HFFc6 (cell line): ENCODE measurements around the gene USP9Y. TPM values are rescaled to one million over a fixed set of nuclear protein-coding genes. Genes with fewer than 3 reads are reported as not detected.

Experiments used
- DNase-seq: peaks from one replicate; pipeline ENCODE4 v3.0.0-alpha.2; 2018
- H3K27ac Mint-ChIP-seq: 2 replicates; pipeline ENCODE4 v1.8.0; 2020; ENCODE audit warnings: mild to moderate bottlenecking, mixed read lengths
- H3K27me3 Mint-ChIP-seq: 2 replicates; pipeline ENCODE4 v1.8.0; 2021; ENCODE audit warnings: mild to moderate bottlenecking, moderate library complexity, mixed read lengths; ENCODE audit not compliant: insufficient read depth
- H3K36me3 Mint-ChIP-seq: 2 replicates; pipeline ENCODE4 v1.8.0; 2021; ENCODE audit warnings: low read depth, mixed read lengths
- H3K4me1 Mint-ChIP-seq: 2 replicates; pipeline ENCODE4 v1.8.0; 2020; ENCODE audit warnings: low read depth, mixed read lengths
- H3K4me3 Mint-ChIP-seq: 2 replicates; pipeline ENCODE4 v1.8.0; 2020; ENCODE audit warnings: mild to moderate bottlenecking, moderate library complexity, mixed read lengths
- H3K9me3 Mint-ChIP-seq: 2 replicates; pipeline ENCODE4 v1.8.0; 2020; ENCODE audit warnings: mild to moderate bottlenecking, mixed read lengths
- CTCF ChIP-seq: fragments of 200-600 bp; sonication (generic); IDR thresholded peaks from 2 replicates; pipeline ENCODE4 v1.5.0; 2021; ENCODE audit warnings: antibody characterized with exemption, mild to moderate bottlenecking
- total RNA-seq, 6 experiments: library from RNA; stranded (reverse); fragmentation: NEBNext Ultra II Directional; extraction: Animal tissue kit (Norgen Biotek cat#: 25700); gene quantifications; 2 replicates in 1 of 6; 3 replicates in 5 of 6; pipeline ENCODE4 v1.2.3, GENCODE V29; 2021

The USP9Y gene
- total RNA-seq, 6 experiments from 2014 or later = 16.7 to 21.1 (median 17.4) TPM

GRCh38 chrY:12784521-12784920, 83.5 kb downstream of the USP9Y start:
- H3K4me1 Mint-ChIP-seq = no peaks in the 10 kb centered on the region
- H3K36me3 Mint-ChIP-seq = peaks cover 20% of the 10 kb centered on the region
- no peak overlapping the region for H3K4me3 Mint-ChIP-seq
- H3K9me3 Mint-ChIP-seq = no peaks in the 10 kb centered on the region
- H3K27ac Mint-ChIP-seq = no peak overlapping the region
- no peaks in the 10 kb centered on the region; the same call in none of the 2 replicates for H3K27me3 Mint-ChIP-seq
- DNase-seq = no peak
- TF ChIP-seq CTCF = no peak

- TF ChIP-seq CTCF = no peak
- Mint-ChIP-seq H3K4me3 (no peak overlapping the region), H3K27ac (no peak overlapping the region), H3K27me3 (peaks cover 2% of the 10 kb centered on the region), H3K4me1 (no peaks in the 10 kb centered on the region), H3K36me3 (peaks cover 12% of the 10 kb centered on the region), H3K9me3 (no peaks in the 10 kb centered on the region)
- no peak for DNase-seq
Observed at GRCh38 chrY:12793999-12794398, 93.0 kb downstream of the USP9Y start.

- TF ChIP-seq CTCF = no peak
- Mint-ChIP-seq H3K27me3 (peaks cover 2% of the 10 kb centered on the region), H3K36me3 (peaks cover 5% of the 10 kb centered on the region; the same call in 1 of the 2 replicates), H3K4me3 (peak overlapping the region; percentile 78), H3K27ac (peak overlapping the region; percentile 95), H3K9me3 (no peaks in the 10 kb centered on the region), H3K4me1 (peaks cover 37% of the 10 kb centered on the region)
- no peak for DNase-seq
Observed at GRCh38 chrY:12808046-12808445, 107.0 kb downstream of the USP9Y start.

- TF ChIP-seq CTCF = peak; percentile 64
- peak overlapping the region; percentile 78 for H3K4me3 Mint-ChIP-seq
- peak; percentile 28 for DNase-seq
- H3K27me3 Mint-ChIP-seq = peaks cover 2% of the 10 kb centered on the region
- H3K36me3 Mint-ChIP-seq = 0 out of 2 replicates have a peak, but pooled peaks cover 5% of the 10 kb centered on the region
- H3K4me1 Mint-ChIP-seq = peaks cover 37% of the 10 kb centered on the region
- H3K27ac Mint-ChIP-seq = peak overlapping the region; percentile 95
- H3K9me3 Mint-ChIP-seq = no peaks in the 10 kb centered on the region
Observed at GRCh38 chrY:12809034-12809433, 108.0 kb downstream of the USP9Y start.

GRCh38 chrY:12823408-12823807, 122.4 kb downstream of the USP9Y start:
- Mint-ChIP-seq H3K36me3 (no peaks in the 10 kb centered on the region; the same call in 1 of the 2 replicates), H3K27ac (peak overlapping the region; percentile 79), H3K27me3 (no peaks in the 10 kb centered on the region), H3K9me3 (no peaks in the 10 kb centered on the region), H3K4me3 (peak overlapping the region; percentile 39; the same call in 1 of the 2 replicates), H3K4me1 (peaks cover 34% of the 10 kb centered on the region)
- no peak for DNase-seq
- no peak for TF ChIP-seq CTCF

GRCh38 chrY:12826791-12827190, 125.8 kb downstream of the USP9Y start:
- Mint-ChIP-seq H3K27ac (peak overlapping the region; percentile 80), H3K36me3 (peaks cover 5% of the 10 kb centered on the region), H3K27me3 (no peaks in the 10 kb centered on the region), H3K4me1 (peaks cover 33% of the 10 kb centered on the region), H3K4me3 (no peak overlapping the region), H3K9me3 (no peaks in the 10 kb centered on the region)
- TF ChIP-seq CTCF = no peak
- DNase-seq = peak; percentile 34
